SU-DHL-6 (cell line): ENCODE data around the gene PLLP.

Experiments used
- EZH2phosphoT487 ChIP-seq: fragments of 200-600 bp; sonication (generic), shearing (Covaris generic); conservative IDR thresholded peaks from 2 replicates; pipeline ENCODE4 v1.6.1; 2018; ENCODE audit warnings: mild to moderate bottlenecking, antibody characterized with exemption, low read length, moderate library complexity, mixed read lengths
- TF ChIP-seq, protein P1 (sequence below): fragments of 200-600 bp; sonication (generic); IDR thresholded peaks from one replicate; pipeline ENCODE4 v1.5.1; 2017; ENCODE audit warnings: antibody characterized with exemption, mild to moderate bottlenecking, low read length, moderate library complexity; ENCODE audit not compliant: insufficient read depth, poor library complexity, severe bottlenecking

DNA sequence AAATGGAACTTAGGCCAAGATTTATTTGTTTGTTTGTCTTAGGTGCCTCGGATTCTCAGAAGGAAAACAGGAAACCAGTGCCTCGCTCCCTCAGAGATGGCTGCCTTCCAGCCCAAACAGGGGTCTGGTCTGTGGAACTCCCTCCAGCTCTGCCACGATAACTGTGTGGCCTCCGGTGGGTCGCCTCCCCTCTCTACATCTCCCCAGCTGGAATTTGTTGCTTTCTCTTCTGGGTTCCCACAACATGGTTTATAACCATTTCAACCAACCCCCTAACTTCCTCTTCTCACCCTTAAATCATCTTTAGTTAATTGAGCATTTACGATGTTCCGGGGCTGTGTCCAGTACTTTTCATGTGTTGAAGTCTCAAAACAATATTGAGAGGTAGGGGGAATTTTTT lies 30.9 kb upstream of the PLLP start:
- TF ChIP-seq, protein P1, sequence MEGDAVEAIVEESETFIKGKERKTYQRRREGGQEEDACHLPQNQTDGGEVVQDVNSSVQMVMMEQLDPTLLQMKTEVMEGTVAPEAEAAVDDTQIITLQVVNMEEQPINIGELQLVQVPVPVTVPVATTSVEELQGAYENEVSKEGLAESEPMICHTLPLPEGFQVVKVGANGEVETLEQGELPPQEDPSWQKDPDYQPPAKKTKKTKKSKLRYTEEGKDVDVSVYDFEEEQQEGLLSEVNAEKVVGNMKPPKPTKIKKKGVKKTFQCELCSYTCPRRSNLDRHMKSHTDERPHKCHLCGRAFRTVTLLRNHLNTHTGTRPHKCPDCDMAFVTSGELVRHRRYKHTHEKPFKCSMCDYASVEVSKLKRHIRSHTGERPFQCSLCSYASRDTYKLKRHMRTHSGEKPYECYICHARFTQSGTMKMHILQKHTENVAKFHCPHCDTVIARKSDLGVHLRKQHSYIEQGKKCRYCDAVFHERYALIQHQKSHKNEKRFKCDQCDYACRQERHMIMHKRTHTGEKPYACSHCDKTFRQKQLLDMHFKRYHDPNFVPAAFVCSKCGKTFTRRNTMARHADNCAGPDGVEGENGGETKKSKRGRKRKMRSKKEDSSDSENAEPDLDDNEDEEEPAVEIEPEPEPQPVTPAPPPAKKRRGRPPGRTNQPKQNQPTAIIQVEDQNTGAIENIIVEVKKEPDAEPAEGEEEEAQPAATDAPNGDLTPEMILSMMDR, result no peak
- TF ChIP-seq EZH2phosphoT487, result no peak
